PC-9 (cell line): ENCODE measurements around the gene C19orf12. TPM values are rescaled to one million over a fixed set of nuclear protein-coding genes. Genes with fewer than 3 reads are reported as not detected.

Experiments used
- BruUV-seq: library from RNA; stranded (reverse); fragments of 400-500 nt; replicated peaks from 2 replicates; lab custom pipeline; 2021; lab: Mats Ljungman, UMichigan
- CTCF ChIA-PET: fragments of 300-600 bp; sonication (Branson Sonifier 250); formaldehyde crosslinking; loops from one replicate; lab custom pipeline; 2022; ENCODE audit warnings: antibody characterized with exemption; lab: Charles Lee
- POLR2A ChIA-PET: fragments of 300-600 bp; sonication (Branson Sonifier 250); formaldehyde crosslinking; loops from one replicate; lab custom pipeline; 2022; ENCODE audit warnings: antibody characterized with exemption; ENCODE audit not compliant: unreplicated experiment; lab: Charles Lee
- DNase-seq, 2 experiments: peaks; one replicate each; pipeline versions ENCODE4 v3.0.0 to v3.0.0-alpha.2; 2015 to 2022; ENCODE audit warnings: mixed read lengths in 1 of 2
- H2AFZ ChIP-seq: fragments of 200-600 bp; sonication (generic); 2 replicates; pipeline ENCODE4 v1.8.1; 2017; ENCODE audit warnings: antibody characterized with exemption
- H3F3A ChIP-seq: fragments of 200-600 bp; sonication (generic); 2 replicates; pipeline ENCODE4 v1.8.1; 2017; ENCODE audit warnings: antibody characterized with exemption, mild to moderate bottlenecking, low read depth; ENCODE audit not compliant: insufficient read depth
- H3K27ac ChIP-seq: fragments of 200-600 bp; sonication (generic); 2 replicates; pipeline ENCODE4 v1.6.1; 2016; ENCODE audit warnings: mixed run types
- H3K27me3 ChIP-seq: fragments of 200-600 bp; sonication (generic); 2 replicates; pipeline ENCODE4 v1.6.1; 2016; ENCODE audit warnings: low read depth, mixed run types; ENCODE audit not compliant: insufficient read depth
- H3K36me3 ChIP-seq: fragments of 200-600 bp; sonication (generic); 2 replicates; pipeline ENCODE4 v1.6.1; 2016; ENCODE audit warnings: low read depth, mixed run types
- H3K4me1 ChIP-seq: fragments of 200-600 bp; sonication (generic); replicated peaks from 2 replicates; pipeline ENCODE4 v1.6.1; 2016; ENCODE audit warnings: mixed run types; ENCODE audit not compliant: insufficient read depth
- H3K4me2 ChIP-seq: fragments of 200-600 bp; sonication (generic); 2 replicates; pipeline ENCODE4 v1.6.1; 2017; ENCODE audit warnings: mixed run types
- H3K4me3 ChIP-seq: fragments of 200-600 bp; sonication (generic); 2 replicates; pipeline ENCODE4 v1.6.1; 2016; ENCODE audit warnings: mixed run types
- H3K79me2 ChIP-seq: fragments of 200-600 bp; sonication (generic); 2 replicates; pipeline ENCODE4 v1.6.1; 2017; ENCODE audit warnings: low read depth, mixed run types
- H3K9me2 ChIP-seq: fragments of 200-600 bp; sonication (generic); 2 replicates; pipeline ENCODE4 v1.8.1; 2017; ENCODE audit warnings: mild to moderate bottlenecking; ENCODE audit not compliant: insufficient read depth
- H3K9me3 ChIP-seq: fragments of 200-600 bp; sonication (generic); 2 replicates; pipeline ENCODE4 v1.8.1; 2016; ENCODE audit warnings: low read depth; ENCODE audit not compliant: insufficient read depth
- H4K20me1 ChIP-seq: fragments of 200-600 bp; sonication (generic); 2 replicates; pipeline ENCODE4 v1.8.1; 2017; ENCODE audit not compliant: insufficient read depth
- CTCF ChIP-seq: fragments of 200-600 bp; sonication (generic); conservative IDR thresholded peaks from 2 replicates; pipeline ENCODE4 v1.6.1; 2017; ENCODE audit warnings: mixed run types, antibody characterized with exemption, mild to moderate bottlenecking, moderate library complexity
- EZH2 ChIP-seq: fragments of 200-600 bp; sonication (generic); IDR thresholded peaks from 2 replicates; pipeline ENCODE4 v1.8.0; 2017; ENCODE audit warnings: antibody characterized with exemption, low read depth
- intact Hi-C: fragments of 100-400 bp; cut with micrococcal nuclease; formaldehyde crosslinking; loops from one replicate; pipeline ENCODE4 v1.10.0; 2022; ENCODE audit not compliant: unreplicated experiment
- total RNA-seq: library from RNA; stranded (reverse); gene quantifications from 2 replicates; pipeline ENCODE4 v1.2.3, GENCODE V29; 2021

The C19orf12 gene
- total RNA-seq, 1 experiment from 2014 or later = 14.8 TPM

- ChIA-PET POLR2A (no interaction called here), CTCF (no interaction called here)
- intact Hi-C loops = no loop called here
- H3K27me3 ChIP-seq = no peaks in the 10 kb centered on the region
- no peaks in the 10 kb centered on the region for H3K36me3 ChIP-seq
- H3K4me3 ChIP-seq = no peak overlapping the region
- no peaks in the 10 kb centered on the region for H4K20me1 ChIP-seq
- no TSS peak for BruUV-seq
- no peak overlapping the region for H2AFZ ChIP-seq
- TF ChIP-seq EZH2 = no peak
- no peak for TF ChIP-seq CTCF
- no peaks in the 10 kb centered on the region for H3F3A ChIP-seq
- peaks cover 3% of the 10 kb centered on the region; the same call in 1 of the 2 replicates for H3K9me3 ChIP-seq
- no peak for DNase-seq
- H3K79me2 ChIP-seq = no peaks in the 10 kb centered on the region
- no peak overlapping the region for H3K4me2 ChIP-seq
- H3K9me2 ChIP-seq = no peaks in the 10 kb centered on the region
- H3K27ac ChIP-seq = no peak overlapping the region
- no peaks in the 10 kb centered on the region for H3K4me1 ChIP-seq
Observed at GRCh38 chr19:29651622-29652394, 63.3 kb downstream of the C19orf12 start.

GRCh38 chr19:29650772-29651387, 64.2 kb downstream of the C19orf12 start:
- CTCF ChIA-PET = no interaction called here
- intact Hi-C loops = no loop called here
- no peaks in the 10 kb centered on the region for H3K79me2 ChIP-seq
- no peak for DNase-seq
- no peak overlapping the region for H2AFZ ChIP-seq
- POLR2A ChIA-PET = no interaction called here
- no peaks in the 10 kb centered on the region for H3F3A ChIP-seq
- H3K9me3 ChIP-seq = peaks cover 3% of the 10 kb centered on the region; the same call in 1 of the 2 replicates
- no peaks in the 10 kb centered on the region for H3K27me3 ChIP-seq
- BruUV-seq = no TSS peak
- no peaks in the 10 kb centered on the region for H3K9me2 ChIP-seq
- H3K4me1 ChIP-seq = 0 out of 2 replicates have a peak, but pooled peaks cover 4% of the 10 kb centered on the region
- H3K4me2 ChIP-seq = no peak overlapping the region
- H3K36me3 ChIP-seq = no peaks in the 10 kb centered on the region
- H3K4me3 ChIP-seq = no peak overlapping the region
- H4K20me1 ChIP-seq = no peaks in the 10 kb centered on the region
- TF ChIP-seq EZH2 (no peak), CTCF (no peak)
- H3K27ac ChIP-seq = no peak overlapping the region

Other genes with a start within 250 kb of the C19orf12 start
- not detected in 2 replicates for gene VSTM2B, start 189.3 kb downstream of the C19orf12 start, total RNA-seq
- gene POP4, start 109.0 kb downstream of the C19orf12 start, total RNA-seq = 52.8 and 66.6 TPM in 2 replicates
- 16.0 and 18.0 TPM in 2 replicates for gene PLEKHF1, start 49.8 kb downstream of the C19orf12 start, total RNA-seq
- gene CCNE1, start 96.7 kb upstream of the C19orf12 start, total RNA-seq = 8.9 and 10.6 TPM in 2 replicates
- 52.4 and 56.0 TPM in 2 replicates for gene URI1, start 227.0 kb upstream of the C19orf12 start, total RNA-seq